ENCODE results near the gene SCLT1. TPM values are rescaled to one million over a fixed set of nuclear protein-coding genes. Genes with fewer than 3 reads are reported as not detected.
A peak's percentile ranks its signal among the peaks of the same experiment; 100 is the strongest.

The SCLT1 gene
- total and polyA plus RNA-seq, 2 of the 4 experiments (the other 2 are of a cell fraction), result 4.9 to 7.7 TPM

DNA sequence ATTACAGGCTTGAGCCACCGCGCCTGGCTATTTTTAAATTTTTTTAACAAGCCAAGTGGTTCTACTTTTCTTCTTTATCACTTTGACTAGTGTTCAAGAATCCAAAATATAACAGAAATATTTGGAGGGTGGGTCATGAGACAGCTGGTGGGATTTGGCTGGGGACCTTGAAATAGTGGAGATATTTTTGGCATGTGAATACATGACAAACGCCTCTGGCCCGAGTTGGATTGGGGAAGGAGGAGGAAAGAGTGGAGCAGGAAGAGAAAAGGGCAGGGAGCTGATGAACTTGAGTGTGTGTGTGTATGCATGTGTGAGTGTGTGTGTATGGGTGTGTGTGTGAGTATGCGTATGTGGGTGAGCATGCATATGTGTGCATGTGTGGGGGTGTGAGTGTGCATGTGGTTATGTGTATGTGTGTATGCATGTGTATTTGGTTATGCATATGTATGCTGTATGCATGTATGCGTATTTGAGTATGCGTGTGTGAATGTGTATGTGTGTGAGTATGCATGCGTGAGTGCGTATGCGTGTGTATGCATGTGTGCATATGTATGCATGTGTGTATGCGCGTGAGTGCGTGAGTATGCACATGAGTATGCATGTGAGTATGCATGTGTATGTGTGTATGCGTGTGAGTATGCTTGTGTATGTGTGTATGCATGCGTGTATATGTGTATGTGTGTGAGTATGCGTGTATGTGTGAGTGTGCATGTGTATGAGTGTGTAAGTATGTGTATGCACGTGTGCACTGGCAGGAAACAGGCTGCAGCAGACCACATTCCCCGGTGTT lies 234.3 kb downstream of the SCLT1 start:
- H4K8ac ChIP-seq (ENCODE audit: low read depth in 2 of 2, low read length in 2 of 2), result peak overlapping the region in 1 of 2 experiments; percentile 68; a peak in 3 of 4 replicates
- no peak overlapping the region for H3K4me3 ChIP-seq (ENCODE audit: insufficient read depth, low read depth, low read length)
- DNase-seq (peak; percentile 91), ATAC-seq (ENCODE audit: low read depth) (peak; percentile 38)
- in situ Hi-C loops (cut with MboI; ENCODE audit: low sequenced_read_pairs) (no loop called here), dilution Hi-C loops (cut with HindIII; ENCODE audit: low sequenced_read_pairs, unreplicated experiment) (no loop called here), intact Hi-C loops (cut with micrococcal nuclease) (no loop called here)
- H3K27ac ChIP-seq (ENCODE audit: insufficient read depth, low read length), result peak overlapping the region; percentile 52; the same call in 1 of the 2 replicates
- no TSS peak for BruUV-seq (replicated peaks)
- H4K91ac ChIP-seq (ENCODE audit: insufficient read depth, low read depth, low read length), result peak overlapping the region; percentile 0; the same call in 1 of the 2 replicates
- H3K36me3 ChIP-seq (ENCODE audit: control insufficient read depth, insufficient read depth, low read length), result peaks cover 56% of the 10 kb centered on the region
- peak overlapping the region; percentile 2 for H3K23ac ChIP-seq (ENCODE audit: low read depth, low read length)
- no peak overlapping the region for H3K9ac ChIP-seq (ENCODE audit: low read depth, low read length)
- ChIA-PET CTCF (no interaction called here), POLR2A (ENCODE audit: unreplicated experiment) (no interaction called here)
- 0 out of 2 replicates have a peak overlapping the region, but pooled peaks have one; percentile 12 for H3K56ac ChIP-seq (ENCODE audit: extremely low read depth, insufficient read depth, low read length)
- peak overlapping the region; percentile 86; the same call in 1 of the 2 replicates for H2AK5ac ChIP-seq (ENCODE audit: low read depth, low read length)
- peak overlapping the region; percentile 75 for H3K4ac ChIP-seq (ENCODE audit: low read depth, low read length)
- TF ChIP-seq POLR2A (IDR thresholded peaks at IDR 0.05; ENCODE audit: low read depth, low read length) (no peak), RFX5 (IDR thresholded peaks at IDR 0.05; ENCODE audit: low read depth, low read length) (no peak)
- H3K4me1 ChIP-seq (ENCODE audit: control insufficient read depth, insufficient read depth, low read length), result peaks cover 33% of the 10 kb centered on the region
- H2BK5ac ChIP-seq (ENCODE audit: low read depth, low read length, poor library complexity, severe bottlenecking), result peak overlapping the region; percentile 90
- peak overlapping the region; percentile 28 for H2BK20ac ChIP-seq (ENCODE audit: low read depth, low read length)
- peak overlapping the region; percentile 36; the same call in 1 of the 2 replicates for H3K18ac ChIP-seq (ENCODE audit: low read depth, low read length)
- H2AK9ac ChIP-seq (replicated peaks; ENCODE audit: low read depth, low read length, poor library complexity), result peak overlapping the region; percentile 76
- peak overlapping the region; percentile 39 for H3K4me2 ChIP-seq (ENCODE audit: low read depth, low read length)
- H4K5ac ChIP-seq (ENCODE audit: low read depth, low read length), result peak overlapping the region; percentile 16; the same call in 1 of the 2 replicates
- no peaks in the 10 kb centered on the region for H3K9me3 ChIP-seq (ENCODE audit: control insufficient read depth, insufficient read depth, low read length)
- no peak overlapping the region for H2BK15ac ChIP-seq (ENCODE audit: low read depth, low read length)
- peak overlapping the region; percentile 28 for H2BK120ac ChIP-seq (ENCODE audit: low read depth, low read length)
- peak overlapping the region; percentile 85 for H3K14ac ChIP-seq (replicated peaks; ENCODE audit: low read depth, low read length)
- peaks cover 10% of the 10 kb centered on the region; the same call in 1 of the 2 replicates for H4K20me1 ChIP-seq (ENCODE audit: insufficient read depth, low read length)
- WGBS, 2 experiments (ENCODE audit: extremely low coverage in 2 of 2, insufficient read length in 1 of 2), result 71% methylated on average over 15 of the region's 18 CpGs; no CpG with 5 or more reads in 1 of the 2 experiments
- H3K9me1 ChIP-seq (ENCODE audit: insufficient read depth, low read length), result peaks cover 40% of the 10 kb centered on the region
- peaks cover 54 to 75% of the 10 kb centered on the region in 2 experiments for H3K79me1 ChIP-seq (ENCODE audit: low read depth in 1 of 2, low read length in 2 of 2)
- H3K27me3 ChIP-seq (ENCODE audit: control insufficient read depth, insufficient read depth, low read length), result no peaks in the 10 kb centered on the region
- H2AFZ ChIP-seq (replicated peaks; ENCODE audit: low read length, poor library complexity), result peak overlapping the region; percentile 11
